Measurements from ENCODE around the gene EYS.
"Not testable (repeated sequence)": the region's sequence is repeated elsewhere in the genome, so short reads cannot be mapped to it uniquely, and the experiment has no call there.

Gene EYS

DNA sequence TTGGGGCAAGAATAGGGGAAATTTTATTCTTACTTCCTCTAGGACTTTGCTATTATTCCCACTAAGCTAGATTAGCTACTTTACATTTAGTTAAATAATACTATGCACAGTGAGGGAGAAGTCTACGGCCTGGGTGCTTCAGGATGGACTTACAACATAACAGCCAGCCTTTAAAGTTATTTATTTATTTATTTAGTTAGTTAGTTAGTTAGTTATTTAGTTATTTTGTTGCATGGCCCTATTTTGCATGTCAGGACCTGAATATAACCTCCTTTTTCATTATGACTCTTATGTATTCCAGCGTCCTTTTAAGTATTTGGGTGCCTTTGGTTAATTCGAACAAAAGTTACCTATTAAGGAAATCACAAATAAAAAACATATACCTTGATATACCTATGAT lies 238.7 kb downstream of the EYS start:
- DNase-seq: no peak

DNA sequence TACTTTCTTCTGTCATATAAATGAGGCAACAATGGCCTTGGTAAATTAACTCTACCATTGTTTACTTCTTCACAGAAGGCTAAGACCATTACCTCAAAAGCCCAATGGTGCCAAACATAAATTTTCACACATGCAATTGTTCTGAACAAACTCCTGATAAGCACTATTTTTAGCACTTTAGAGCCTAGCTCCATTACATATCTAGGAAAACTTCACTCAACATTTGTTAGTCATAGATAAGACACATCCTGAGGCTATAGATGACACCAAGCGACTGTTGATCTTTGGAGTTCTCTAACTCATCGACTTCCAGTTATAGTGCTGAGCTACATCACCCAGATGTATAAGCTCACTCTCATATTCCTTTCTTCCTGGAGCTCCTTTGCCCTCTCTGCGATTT lies 245.9 kb downstream of the EYS start:
- DNase-seq: no peak

DNA sequence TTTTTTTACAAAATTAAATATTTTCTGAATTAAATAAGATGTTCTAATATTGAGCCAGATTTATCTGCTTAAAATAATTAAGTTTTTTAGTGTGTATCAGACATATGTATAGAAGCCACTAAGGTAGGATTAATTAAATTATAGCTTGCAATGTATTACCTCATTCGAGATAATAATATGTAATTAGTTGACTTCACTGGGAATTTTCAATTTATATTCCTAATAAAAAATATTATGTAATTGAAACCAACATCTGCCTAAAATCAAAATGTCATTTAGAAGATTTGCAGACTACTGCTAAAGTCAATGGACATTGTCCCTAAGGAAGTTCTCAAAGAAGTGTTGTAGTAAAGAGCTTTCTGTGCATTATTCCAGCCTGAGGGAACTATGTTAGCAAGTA lies 254.7 kb downstream of the EYS start:
- no peak for DNase-seq

DNA sequence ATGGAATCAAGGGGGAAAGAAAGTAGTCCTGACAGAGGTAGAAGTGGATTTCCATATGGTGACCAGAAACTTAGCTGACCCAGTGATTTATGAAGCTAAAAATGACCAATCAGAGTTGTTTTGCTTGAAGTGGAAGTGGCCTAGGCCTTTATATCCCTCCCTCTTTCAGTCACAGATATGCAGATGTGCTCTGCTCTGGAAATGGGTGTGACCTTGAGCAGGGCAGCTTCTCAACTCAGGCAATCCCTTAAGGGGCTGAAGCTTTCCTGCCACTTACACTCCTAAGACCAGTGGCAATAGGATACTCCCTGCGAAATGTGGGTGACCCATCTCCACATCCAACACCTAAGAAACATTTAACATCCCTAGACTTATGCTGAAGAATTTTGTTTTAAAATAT lies 256.6 kb downstream of the EYS start:
- no peak for DNase-seq

DNA sequence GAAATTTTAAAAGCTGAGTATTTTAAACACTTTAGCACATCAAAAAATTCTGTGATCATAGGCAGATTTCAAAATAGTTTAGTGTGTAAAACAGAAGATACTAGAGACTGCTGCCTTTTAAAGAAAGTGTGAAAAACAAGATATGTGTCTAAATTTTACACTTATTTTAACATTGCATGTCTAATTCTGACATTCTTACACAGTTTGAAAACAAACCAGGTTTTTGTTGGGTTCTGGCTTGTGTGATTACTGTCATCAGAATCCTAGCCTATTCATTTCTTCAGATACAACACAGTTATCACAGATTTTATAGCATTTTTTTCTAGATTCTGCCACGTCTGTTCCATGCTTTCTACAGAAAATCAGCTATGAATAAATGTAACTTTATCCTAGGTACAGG lies 257.1 kb downstream of the EYS start:
- DNase-seq: peak in 1 of 58 donors; percentile 5

DNA sequence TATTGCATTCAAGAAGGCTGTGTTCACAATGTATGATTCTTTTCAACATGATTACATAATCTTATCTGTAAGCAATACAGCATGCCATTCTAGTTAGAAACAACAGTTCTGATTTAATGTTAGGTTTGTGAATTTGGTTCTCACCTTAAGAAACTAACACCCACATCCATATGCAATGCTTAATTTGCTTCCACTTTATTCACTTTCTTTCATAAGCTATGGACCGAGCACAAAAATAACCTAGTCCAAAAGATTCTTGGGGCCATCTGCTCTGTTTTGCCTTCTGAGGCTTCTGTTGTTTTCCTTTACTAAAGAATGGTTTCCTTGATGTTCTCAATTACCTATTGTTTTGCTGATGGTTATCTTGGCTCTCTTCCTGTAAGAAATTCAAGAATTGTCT lies 258.2 kb downstream of the EYS start:
- peak in 3 of 58 donors; percentile 3 to 42 (median 34) for DNase-seq

DNA sequence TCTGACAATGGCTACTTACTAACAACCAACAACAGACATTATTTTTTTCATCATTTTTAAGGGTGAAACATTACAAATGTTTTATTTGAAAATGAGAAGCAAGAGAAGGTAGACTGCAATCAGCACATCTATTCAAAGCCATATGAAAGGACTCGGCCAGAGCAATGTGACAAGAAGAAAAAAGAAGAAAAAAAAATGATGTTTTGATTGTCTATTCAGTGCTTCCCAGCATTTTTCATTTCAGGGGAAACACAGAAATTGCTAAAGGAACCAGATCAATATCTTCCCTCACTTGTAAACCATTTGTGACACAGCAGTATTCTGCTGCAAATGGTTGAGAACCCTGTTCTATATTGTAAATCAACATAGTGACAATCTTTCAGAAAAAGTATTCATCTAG lies 270.7 kb downstream of the EYS start:
- DNase-seq: no peak

DNA sequence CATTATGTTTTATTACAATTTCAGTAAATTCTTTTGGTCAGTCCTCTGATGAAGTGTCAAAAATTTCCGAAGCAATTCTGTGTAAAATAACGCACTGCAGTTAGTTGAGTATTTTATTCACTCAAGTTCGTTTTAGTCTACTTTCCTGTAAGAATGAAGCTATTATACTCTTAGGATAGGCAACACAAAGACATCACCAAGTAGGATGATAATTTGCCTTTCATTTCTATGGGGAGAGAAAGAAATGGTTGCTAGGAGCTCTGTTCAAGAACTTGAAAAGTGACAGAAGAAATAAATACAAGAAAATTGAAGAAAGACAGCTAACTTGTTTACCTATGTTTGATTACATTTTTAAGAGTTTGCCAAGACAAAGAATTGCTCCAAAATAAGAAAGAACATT lies 290.4 kb downstream of the EYS start:
- DNase-seq: no peak

DNA sequence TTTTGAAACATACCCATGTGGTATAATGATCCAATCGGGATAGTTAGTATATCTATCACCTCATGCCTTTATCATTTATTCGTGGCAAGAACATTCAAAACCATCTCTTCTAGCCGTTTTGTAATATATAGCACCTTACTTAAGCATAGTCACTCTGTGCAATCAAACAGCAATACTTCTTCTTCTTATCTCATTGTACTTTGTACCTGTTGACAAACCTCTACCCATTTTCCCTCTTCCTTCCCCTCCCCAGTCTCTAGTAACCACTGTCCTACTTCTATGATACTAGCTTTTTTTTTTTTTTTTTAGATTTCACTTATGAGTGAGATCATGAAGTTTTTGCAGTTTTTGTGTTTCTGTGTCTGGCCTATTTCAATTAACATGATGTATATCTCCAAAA lies 296.7 kb downstream of the EYS start:
- DNase-seq: no peak

DNA sequence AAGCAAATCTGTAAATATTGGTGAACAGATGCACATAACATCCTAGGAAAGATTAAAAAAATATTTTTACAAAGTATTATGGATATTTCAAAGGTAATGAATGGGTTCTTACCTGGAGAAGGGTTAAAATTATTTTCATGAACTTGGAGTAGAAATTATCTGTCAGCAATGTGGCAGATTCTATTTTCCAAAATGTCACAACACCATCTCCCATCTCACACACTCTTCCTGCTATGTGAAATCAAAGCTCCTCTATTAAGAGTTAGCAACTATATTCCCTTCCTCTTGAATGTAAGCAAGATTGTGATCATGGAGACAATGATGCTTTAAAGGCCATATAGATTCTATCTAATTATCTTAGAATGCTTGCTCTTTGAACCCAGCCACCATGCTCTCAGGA lies 304.5 kb downstream of the EYS start:
- no peak for DNase-seq

DNA sequence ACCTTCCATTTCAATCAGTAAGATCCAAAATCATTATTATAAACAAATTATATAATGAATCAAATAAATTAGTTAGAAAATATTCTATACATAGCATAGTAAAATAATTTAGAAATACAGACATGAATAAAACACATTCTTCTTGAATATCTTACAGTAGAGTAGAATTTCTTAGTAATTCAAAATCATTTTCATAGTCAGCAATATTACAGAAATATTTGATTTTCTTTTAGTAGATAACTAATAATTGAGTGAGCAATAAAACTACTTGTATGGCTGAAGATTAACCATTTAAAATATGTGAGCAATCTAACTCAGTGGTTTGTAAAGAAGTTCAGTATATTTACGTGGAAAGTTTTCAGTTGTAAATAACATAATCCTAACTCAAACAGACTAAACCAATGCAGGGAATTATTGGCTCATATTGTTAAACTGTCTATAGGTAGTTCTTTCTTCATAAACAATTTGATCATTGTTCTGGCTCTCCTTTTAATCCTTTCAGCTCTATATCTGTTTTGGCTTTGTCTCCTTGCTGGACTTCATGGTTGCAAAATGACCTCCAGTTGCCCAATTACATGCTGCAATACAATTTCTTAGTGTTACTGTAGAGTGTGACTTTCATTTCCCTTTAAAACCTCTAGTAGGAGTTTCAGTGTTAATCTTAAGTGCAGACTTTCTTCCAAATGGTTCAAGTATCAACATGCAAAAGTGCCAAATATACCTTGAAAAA lies 307.5 kb downstream of the EYS start:
- DNase-seq: no peak

DNA sequence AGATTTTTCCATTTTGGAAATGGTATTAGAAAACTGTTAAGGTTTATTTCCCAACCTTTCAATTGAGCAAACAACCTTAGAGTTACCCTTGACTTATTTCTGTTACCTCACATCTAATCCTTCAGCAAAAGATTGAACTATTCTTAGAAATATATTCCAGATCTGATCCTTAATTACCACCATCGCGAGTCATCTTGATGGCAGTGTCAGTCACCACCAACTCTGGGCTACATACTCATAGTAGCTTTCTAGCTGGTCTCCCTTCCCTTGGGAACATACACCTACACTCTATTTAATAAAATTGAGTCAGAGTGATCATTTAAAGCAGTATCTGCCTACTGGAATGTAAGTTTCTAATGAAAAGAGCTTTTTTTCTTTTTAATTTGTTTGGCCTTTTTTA lies 308.2 kb downstream of the EYS start:
- DNase-seq: no peak

DNA sequence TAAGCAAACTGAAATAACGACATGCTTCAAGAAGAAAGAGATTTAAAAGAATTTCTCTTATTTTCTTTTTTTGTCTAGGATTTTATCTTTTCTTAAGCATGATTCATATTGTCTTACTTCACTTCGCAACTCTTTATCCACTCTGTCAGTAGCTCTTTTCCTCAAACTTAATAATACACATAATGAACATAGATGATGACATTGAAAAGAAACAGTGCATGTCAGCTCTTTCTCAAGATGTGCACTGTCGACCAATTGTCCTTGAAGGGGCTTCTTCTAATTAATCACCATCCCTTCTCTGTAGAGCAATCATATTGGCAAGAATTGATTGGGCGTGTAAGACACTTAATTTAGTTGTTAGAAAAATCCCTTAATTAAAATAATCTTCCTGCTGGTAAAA lies 356.5 kb downstream of the EYS start:
- no peak for DNase-seq

DNA sequence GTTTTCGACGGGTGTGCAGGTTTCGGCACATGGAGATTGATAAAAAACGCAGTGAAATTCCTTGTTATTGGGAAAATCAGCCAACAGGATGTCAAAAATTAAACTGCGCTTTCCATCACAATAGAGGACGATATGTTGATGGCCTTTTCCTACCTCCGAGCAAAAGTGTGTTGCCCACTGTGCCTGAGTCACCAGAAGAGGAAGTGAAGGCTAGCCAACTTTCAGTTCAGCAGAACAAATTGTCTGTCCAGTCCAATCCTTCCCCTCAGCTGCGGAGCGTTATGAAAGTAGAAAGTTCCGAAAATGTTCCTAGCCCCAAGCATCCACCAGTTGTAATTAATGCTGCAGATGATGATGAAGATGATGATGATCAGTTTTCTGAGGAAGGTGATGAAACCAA lies 404.4 kb downstream of the EYS start:
- not testable (repeated sequence) for DNase-seq

DNA sequence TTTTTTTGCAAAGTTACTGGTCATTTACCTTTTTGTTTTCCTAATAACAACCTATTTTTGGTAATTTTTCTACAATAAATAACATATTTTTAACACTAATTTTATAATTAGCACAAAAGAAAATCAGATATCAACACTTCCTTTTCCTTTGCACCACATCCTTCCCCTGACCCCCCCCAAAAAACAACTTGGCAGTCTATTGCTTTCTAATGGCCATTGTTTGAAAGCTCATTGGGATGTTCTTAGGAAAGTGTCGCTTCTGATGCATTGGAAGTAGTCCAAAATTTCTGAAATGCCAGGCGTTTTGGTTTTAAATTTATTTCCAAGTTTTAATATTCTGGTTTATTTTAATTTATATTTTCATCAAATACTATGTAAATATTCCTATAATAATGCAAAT lies 407.8 kb downstream of the EYS start:
- no peak for DNase-seq

DNA sequence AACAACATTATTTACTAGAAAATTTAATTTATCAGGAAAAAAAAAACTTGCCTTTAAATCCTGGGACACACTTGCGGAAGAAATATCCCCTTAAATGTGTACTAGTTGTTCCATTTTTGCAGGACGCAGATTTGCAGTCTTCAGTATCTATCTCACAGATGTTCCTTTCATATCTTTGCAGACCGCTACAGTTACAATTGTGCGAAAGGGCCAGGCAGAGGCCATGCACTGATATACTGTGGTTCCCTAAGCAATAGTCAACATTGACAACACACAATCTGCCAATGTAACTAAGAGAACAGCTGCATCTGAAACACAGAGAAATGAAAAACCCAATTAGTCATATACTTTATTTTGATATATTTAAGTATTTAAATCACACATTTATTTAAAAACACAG lies 411.2 kb downstream of the EYS start:
- no peak for DNase-seq

DNA sequence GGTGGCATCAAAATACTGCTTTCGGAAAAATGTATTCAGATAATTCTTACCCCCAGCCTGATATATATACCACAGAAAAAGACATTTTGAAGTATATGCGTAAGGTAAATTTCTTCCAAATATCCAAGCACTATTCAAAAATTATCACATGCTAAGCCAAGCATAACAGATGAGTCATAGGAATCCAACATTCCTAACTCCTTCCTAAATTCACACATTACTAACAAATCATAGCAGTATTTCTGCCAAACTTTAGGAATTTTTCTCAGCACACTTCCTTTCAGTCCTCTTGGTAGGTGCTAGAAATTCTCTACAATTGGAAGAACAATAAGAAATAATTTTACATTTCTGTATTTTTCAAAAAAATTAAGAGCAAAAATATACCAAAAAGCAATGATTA lies 417.5 kb downstream of the EYS start:
- no peak for DNase-seq

DNA sequence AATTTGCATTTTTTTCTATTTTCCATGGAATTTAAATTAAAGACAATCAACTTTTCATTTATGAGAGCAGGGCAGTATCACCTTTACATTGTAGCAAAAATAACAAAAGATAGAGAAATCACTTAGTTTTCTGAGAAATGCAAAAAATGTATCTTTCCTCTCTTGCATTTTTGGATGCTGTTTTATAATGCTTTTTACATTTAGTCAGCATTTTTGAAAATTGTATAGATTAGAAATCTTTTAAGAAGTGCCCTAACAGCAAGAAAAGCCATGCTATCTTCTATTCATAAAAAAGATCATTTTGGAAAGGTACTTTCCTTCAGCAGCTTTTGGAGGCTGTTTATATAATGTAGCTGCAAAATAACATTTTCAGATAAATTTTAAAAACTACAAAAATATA lies 421.8 kb downstream of the EYS start:
- DNase-seq: no peak

DNA sequence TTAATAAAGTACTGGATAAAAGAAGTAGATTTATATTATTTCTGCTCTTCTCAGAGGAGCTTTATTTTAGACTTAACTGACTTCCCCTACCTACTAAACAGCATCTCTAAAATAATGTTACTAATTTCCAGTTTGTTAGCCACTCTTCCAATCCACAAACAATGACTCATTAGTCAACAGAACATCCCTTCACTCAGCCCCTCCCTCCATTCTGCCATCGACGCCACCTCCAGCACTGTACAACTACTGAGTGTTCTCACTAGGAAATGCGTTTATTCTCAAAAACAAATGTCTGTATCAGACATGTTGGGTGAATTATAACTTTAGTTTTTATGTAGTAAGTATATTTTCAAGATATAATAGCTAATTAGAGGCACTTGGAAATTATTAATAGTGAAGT lies 427.0 kb downstream of the EYS start:
- no peak for DNase-seq

DNA sequence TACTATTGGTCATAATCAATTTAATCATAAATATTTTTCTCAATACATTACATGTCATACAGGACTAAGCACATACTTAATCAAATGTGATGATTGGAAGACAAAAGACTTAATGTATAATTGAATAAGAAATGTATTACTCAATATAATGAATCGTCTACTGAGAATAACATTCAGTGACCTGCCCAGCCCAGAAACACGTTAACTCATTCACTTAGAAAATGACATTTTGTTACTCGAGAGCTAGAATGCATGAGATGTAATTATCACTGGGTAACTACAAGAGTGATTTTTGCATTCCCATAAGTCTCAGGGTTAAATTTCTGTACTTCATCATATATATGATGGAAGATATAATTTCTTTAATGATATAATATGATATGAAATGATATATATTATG lies 444.8 kb downstream of the EYS start:
- no peak for DNase-seq

DNA sequence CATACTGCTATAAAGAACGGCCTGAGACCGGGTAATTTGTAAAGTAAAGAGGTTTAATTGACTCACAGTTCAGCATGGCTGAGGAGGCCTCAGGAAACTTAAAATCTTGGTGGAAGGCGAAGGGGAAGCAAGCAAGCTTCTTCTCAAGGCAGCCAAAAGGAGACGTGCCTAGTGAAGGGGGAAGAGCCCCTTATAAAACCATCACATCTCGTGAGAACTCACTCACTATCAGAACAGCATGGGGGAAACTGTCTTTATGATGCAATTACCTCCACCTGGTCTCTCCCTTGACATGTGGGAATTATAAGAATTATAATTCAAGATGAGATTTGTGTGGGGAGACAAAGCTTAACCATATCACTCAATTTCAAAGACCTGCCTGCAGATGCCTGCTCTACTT lies 447.0 kb downstream of the EYS start:
- no peak for DNase-seq

DNA sequence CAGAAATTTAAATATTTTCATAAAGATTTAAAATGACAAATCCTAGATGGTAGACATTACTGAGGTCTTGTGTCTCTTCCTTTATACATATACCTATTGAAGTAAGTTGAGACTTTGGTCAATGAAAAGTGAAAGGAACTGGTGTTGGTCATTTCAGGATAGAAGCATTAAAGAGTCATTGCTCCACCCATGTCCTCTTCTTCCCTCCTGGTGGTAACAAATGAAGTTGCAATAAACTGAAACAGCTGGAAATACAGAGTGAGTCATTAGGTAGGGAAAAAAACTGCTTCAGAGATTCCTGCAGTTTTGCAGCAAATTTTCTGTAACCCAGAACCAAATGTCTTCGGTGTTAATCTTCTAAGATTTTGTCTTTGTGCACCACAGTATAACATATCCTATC lies 448.0 kb downstream of the EYS start:
- DNase-seq: no peak

DNA sequence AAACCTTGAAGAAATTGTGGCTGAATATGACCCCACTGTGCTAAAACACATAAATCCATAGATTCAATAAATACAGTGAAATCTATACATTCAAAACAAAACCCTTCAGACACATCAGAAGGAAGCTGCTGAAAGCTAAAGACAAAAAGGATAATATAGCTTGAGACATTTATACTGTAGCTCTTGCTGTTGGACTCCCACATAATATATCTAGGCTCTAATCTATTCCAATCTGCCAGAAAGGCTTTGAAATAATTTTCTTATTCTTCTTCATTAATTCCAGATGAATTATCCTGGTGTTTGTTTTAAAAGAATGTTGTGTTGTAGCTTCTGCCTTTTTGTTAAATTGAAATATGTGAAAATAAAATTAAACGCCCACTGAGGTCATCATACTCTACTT lies 454.0 kb downstream of the EYS start:
- DNase-seq: no peak

DNA sequence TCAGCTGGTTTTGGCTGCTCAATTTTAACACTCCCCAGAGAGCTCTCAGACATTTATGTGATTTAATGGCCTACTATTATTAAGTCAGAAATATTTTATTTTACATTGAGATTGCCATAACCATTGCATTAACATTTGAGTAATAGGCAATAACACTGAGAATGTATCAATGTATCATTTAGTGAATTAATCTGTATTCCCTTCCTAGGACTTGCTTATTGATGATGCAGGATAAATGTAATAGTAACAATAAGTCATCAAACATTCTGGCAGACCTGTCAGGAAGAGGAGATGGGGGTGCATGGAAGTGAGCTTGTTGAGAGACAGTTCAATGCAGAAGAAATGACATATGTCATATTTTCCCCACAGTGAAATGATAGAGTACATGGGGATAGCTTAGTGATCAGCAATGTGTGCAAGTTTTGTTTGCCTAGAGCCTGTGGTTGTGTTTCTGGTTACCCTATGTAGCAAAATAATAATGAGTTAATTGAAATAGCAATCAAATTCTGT lies 458.9 kb downstream of the EYS start:
- no peak for DNase-seq

Measured in anterior cingulate cortex (tissue), 58 donors.